Motor neuron (in vitro differentiated cells): ENCODE data around the gene PTMS. TPM values are rescaled to one million over a fixed set of nuclear protein-coding genes. Genes with fewer than 3 reads are reported as not detected.

Experiments used
- ATAC-seq, 8 experiments: fragments of 200-7000 bp; cut with Tn5 transposase; replicated peaks in 6 of 8; 2 replicates each; pipeline ENCODE4 v1.8.0; 2021; ENCODE audit warnings: mild to moderate bottlenecking in 8 of 8, moderate library complexity in 8 of 8
- H3K27ac ChIP-seq, 2 donors: fragments of 250-450 bp; sonication (Bioruptor Pico); 2 replicates each; pipeline ENCODE4 v1.9.0; 2021; ENCODE audit warnings: antibody characterized with exemption in 2 of 2, mild to moderate bottlenecking in 2 of 2, moderate library complexity in 1 of 2
- H3K4me1 ChIP-seq, 2 donors: fragments of 250-450 bp; sonication (Bioruptor Pico); replicated peaks in 1 of 2; 2 replicates each; pipeline ENCODE4 v1.6.1; 2021; ENCODE audit warnings: antibody characterized with exemption in 2 of 2, mild to moderate bottlenecking in 2 of 2, moderate library complexity in 1 of 2
- H3K4me3 ChIP-seq, 5 donors: fragments of 250-450 bp; sonication (Bioruptor Pico); 2 replicates each; pipeline ENCODE4 v1.9.0; 2021; ENCODE audit warnings: antibody characterized with exemption in 5 of 5, mild to moderate bottlenecking in 5 of 5, moderate library complexity in 4 of 5
- WGBS, 10 experiments: fragments of 450-650 bp; shearing (Covaris generic); methylation state at CpG; one replicate each; pipeline ENCODE4 v1.0.0; 2022; 5-methylcytosine and 5-hydroxymethylcytosine counted together
- in situ Hi-C, 9 experiments: fragments of 400-800 bp; cut with MboI; loops; one replicate each; pipeline ENCODE4 v1.15.0; 2021; ENCODE audit warnings: low sequenced_read_pairs in 9 of 9, low pct_unique_long_range_greater_than_20kb in 2 of 9; ENCODE audit not compliant: unreplicated experiment in 9 of 9
- total RNA-seq, 8 experiments: library from RNA; unstranded; fragments of 300-600 nt; gene quantifications; 2 replicates each; pipeline versions ENCODE4 v1.2.3 to v1.2.4, GENCODE V29; 2022

PTMS gene
- total RNA-seq, 8 experiments from 2014 or later = 117 to 609 (median 256) TPM

DNA sequence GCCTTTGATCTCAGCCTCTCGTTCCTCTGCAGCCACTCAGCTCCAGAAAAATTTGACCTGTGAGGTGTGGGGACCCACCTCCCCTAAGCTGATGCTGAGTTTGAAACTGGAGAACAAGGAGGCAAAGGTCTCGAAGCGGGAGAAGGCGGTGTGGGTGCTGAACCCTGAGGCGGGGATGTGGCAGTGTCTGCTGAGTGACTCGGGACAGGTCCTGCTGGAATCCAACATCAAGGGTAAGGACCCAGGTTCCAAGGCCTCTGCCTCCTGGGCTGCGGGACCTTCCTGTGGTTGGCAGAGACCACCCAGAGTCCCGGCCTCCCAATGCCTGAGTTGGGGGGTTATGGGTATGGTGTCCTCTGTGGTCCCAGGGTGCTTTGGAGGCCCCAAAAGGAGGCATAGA is 50.9 kb downstream of the PTMS start:
- ATAC-seq = no peak
- Histone ChIP-seq H3K4me3 (no peak overlapping the region), H3K4me1 (peaks cover 36 to 37% of the 10 kb centered on the region in 2 donors), H3K27ac (no peak overlapping the region)
- WGBS, 10 experiments = 27 to 100% (median 74%) methylated on average over 1 to 7 of the region's 8 CpGs; no CpG with 5 or more reads in 4 of the 10 experiments
- in situ Hi-C loops = no loop called here

DNA sequence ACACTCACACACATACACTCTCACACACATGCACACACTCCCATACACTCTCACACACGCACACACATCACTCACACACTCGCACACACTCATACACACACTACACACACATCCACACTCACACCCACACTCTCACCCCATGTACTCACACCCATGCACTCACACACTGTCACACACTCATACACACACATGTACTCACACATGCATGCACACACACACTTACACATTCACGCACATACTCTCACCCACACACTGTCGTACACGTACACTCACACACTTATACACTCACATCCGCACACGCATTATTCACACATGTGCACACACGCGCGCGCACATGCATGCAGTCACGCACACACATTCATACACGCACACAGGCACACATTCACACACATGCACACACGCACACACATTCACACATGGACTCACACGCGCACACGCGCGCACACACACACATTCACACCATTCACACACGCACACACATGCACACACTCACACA is 51.5 kb downstream of the PTMS start:
- peak overlapping the region in 1 of 2 donors; percentile 8 for H3K27ac ChIP-seq
- ATAC-seq = no peak
- in situ Hi-C loops = no loop called here
- H3K4me1 ChIP-seq = peaks cover 40 to 44% of the 10 kb centered on the region in 2 donors
- no peak overlapping the region for H3K4me3 ChIP-seq
- WGBS, 10 experiments = 64 to 100% (median 86%) methylated on average over 1 to 14 of the region's 20 CpGs

DNA sequence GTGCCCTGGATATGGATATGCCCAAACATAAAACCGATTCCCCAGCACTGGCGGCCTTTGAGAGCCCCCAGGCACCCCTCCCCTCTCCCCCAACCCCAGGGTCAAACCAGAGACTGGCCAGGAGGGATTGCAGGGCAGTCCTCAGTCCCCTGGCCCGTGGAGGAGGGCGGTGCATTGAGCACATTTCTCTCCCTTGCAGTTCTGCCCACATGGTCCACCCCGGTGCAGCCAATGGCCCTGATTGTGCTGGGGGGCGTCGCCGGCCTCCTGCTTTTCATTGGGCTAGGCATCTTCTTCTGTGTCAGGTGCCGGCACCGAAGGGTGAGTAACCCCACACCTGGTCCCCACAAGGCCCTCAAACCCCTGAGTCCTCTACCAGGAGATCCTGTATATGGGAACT is 52.1 kb downstream of the PTMS start:
- in situ Hi-C loops = no loop called here
- no peak overlapping the region for H3K4me3 ChIP-seq

DNA sequence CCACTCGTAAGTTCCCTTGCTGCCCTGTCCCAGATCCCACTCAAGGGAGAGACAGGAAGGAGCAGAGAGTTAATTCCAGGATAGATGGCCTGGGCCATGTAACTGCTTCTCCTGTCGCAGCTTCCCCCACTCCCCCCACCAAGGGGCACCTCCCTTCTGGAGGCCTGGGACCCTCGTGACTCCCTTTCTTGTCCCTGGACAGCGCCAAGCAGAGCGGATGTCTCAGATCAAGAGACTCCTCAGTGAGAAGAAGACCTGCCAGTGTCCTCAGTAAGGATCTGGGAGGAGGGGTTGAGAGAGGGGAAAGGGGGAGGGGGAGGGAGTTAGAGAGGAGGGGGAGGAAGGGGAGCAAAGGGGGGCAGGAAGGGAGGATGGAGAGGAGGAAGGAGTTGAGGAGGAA is 52.5 kb downstream of the PTMS start:
- ATAC-seq = no peak
- H3K4me3 ChIP-seq = no peak overlapping the region
- peaks cover 50 to 53% of the 10 kb centered on the region in 2 donors for H3K4me1 ChIP-seq
- 86 to 100% (median 100%) methylated on average over 1 to 2 of the region's 5 CpGs; no CpG with 5 or more reads in 7 of the 10 experiments for WGBS, 10 experiments
- peak overlapping the region in 1 of 2 donors; percentile 8 for H3K27ac ChIP-seq
- in situ Hi-C loops = no loop called here

More for the DNA sequence above, 52.1 kb downstream of the PTMS start:
- 80% methylated on average over 2 of the region's 10 CpGs; no CpG with 5 or more reads in 9 of the 10 experiments for WGBS, 10 experiments
- Histone ChIP-seq H3K4me1 (peaks cover 46 to 49% of the 10 kb centered on the region in 2 donors), H3K27ac (peak overlapping the region in 1 of 2 donors; percentile 8)
- peak in 7 of 8 experiments; percentile 1 to 42 (median 7) for ATAC-seq

DNA sequence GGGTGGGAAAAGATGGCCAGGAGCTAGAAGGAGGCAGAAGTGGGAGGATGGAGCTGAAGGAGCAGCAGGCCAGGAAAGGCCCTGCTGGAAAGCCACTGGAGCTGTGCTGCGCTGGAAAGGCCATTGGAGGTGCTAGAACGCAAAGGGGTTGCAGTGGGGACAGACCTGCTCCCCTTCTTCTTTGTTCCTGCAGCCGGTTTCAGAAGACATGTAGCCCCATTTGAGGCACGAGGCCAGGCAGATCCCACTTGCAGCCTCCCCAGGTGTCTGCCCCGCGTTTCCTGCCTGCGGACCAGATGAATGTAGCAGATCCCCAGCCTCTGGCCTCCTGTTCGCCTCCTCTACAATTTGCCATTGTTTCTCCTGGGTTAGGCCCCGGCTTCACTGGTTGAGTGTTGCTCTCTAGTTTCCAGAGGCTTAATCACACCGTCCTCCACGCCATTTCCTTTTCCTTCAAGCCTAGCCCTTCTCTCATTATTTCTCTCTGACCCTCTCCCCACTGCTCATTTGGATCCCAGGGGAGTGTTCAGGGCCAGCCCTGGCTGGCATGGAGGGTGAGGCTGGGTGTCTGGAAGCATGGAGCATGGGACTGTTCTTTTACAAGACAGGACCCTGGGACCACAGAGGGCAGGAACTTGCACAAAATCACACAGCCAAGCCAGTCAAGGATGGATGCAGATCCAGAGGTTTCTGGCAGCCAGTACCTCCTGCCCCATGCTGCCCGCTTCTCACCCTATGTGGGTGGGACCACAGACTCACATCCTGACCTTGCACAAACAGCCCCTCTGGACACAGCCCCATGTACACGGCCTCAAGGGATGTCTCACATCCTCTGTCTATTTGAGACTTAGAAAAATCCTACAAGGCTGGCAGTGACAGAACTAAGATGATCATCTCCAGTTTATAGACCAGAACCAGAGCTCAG is 53.2 kb downstream of the PTMS start:
- Histone ChIP-seq H3K4me3 (no peak overlapping the region), H3K4me1 (peaks cover 53 to 57% of the 10 kb centered on the region in 2 donors), H3K27ac (peak overlapping the region; percentile 75 to 81)
- 60 to 89% (median 63%) methylated on average over 2 to 8 of the region's 13 CpGs; no CpG with 5 or more reads in 6 of the 10 experiments for WGBS, 10 experiments
- in situ Hi-C loops = no loop called here
- ATAC-seq = no peak

DNA sequence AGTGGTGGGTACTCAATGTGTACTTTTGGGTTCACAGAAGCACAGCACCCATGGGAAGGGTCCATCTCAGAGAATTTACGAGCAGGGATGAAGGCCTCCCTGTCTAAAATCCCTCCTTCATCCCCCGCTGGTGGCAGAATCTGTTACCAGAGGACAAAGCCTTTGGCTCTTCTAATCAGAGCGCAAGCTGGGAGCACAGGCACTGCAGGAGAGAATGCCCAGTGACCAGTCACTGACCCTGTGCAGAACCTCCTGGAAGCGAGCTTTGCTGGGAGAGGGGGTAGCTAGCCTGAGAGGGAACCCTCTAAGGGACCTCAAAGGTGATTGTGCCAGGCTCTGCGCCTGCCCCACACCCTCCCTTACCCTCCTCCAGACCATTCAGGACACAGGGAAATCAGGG is 54.0 kb downstream of the PTMS start:
- no peak for ATAC-seq
- H3K27ac ChIP-seq = peak overlapping the region; percentile 75 to 81
- H3K4me3 ChIP-seq = no peak overlapping the region
- H3K4me1 ChIP-seq = peaks cover 59 to 65% of the 10 kb centered on the region in 2 donors
- WGBS, 10 experiments = 53 to 73% methylated on average over 2 to 4 of the region's 5 CpGs; no CpG with 5 or more reads in 8 of the 10 experiments
- in situ Hi-C loops = no loop called here

Other genes with a start within 250 kb of the PTMS start
- 1,000 to 10,000 TPM; 2,651 to 4,080 (median 3,703) TPM for gene GAPDH, start 231.8 kb upstream of the PTMS start, total RNA-seq
- 10 to 100 TPM; 10.1 to 22.7 (median 12.7) TPM for gene IFFO1, start 210.3 kb upstream of the PTMS start, total RNA-seq
- 10 to 100 TPM; 13.0 to 83.1 (median 24.1) TPM for gene NOP2, start 198.1 kb upstream of the PTMS start, total RNA-seq
- 100 to 1,000 TPM; 190 to 382 (median 259) TPM for gene CHD4, start 159.0 kb upstream of the PTMS start, total RNA-seq
- gene LPAR5, start 130.4 kb upstream of the PTMS start, total RNA-seq = under 1 TPM; 0.08 to 0.95 (median 0.19) TPM
- 1 to 10 TPM in 4 of 8 experiments, under 1 TPM in 4; 0.51 to 2.6 (median 1.1) TPM for gene ACRBP, start 118.9 kb upstream of the PTMS start, total RNA-seq
- 100 to 1,000 TPM in 1 of 8 experiments, 10 to 100 TPM in 7; 34.3 to 108 (median 81.6) TPM for gene ING4, start 103.2 kb upstream of the PTMS start, total RNA-seq
- 10 to 100 TPM; 16.9 to 48.5 (median 32.7) TPM for gene ZNF384, start 77.0 kb upstream of the PTMS start, total RNA-seq
- 1 to 10 TPM in 7 of 8 experiments, under 1 TPM in 1; 0.94 to 7.9 (median 2.8) TPM for gene PIANP, start 65.5 kb upstream of the PTMS start, total RNA-seq
- gene COPS7A, start 42.3 kb upstream of the PTMS start, total RNA-seq = 100 to 1,000 TPM in 1 of 8 experiments, 10 to 100 TPM in 7; 23.0 to 115 (median 44.1) TPM
- 100 to 1,000 TPM; 122 to 181 (median 151) TPM for gene MLF2, start 13.2 kb upstream of the PTMS start, total RNA-seq
- gene LAG3, start 6.2 kb downstream of the PTMS start, total RNA-seq = 1 to 10 TPM in 3 of 8 experiments, under 1 TPM in 5; 0.21 to 2.8 (median 0.66) TPM
- 1 to 10 TPM in 5 of 8 experiments, under 1 TPM in 3; 0.49 to 2.8 (median 1.1) TPM for gene CD4, start 23.2 kb downstream of the PTMS start, total RNA-seq
- gene GPR162, start 55.5 kb downstream of the PTMS start, total RNA-seq = 10 to 100 TPM in 5 of 8 experiments, 1 to 10 TPM in 3; 4.8 to 48.2 (median 32.8) TPM
- 10 to 100 TPM in 7 of 8 experiments, 1 to 10 TPM in 1; 9.9 to 31.2 (median 17.8) TPM for gene P3H3, start 62.0 kb downstream of the PTMS start, total RNA-seq
- gene GNB3, start 74.6 kb downstream of the PTMS start, total RNA-seq = 1 to 10 TPM; 1.1 to 8.4 (median 4.5) TPM
- 10 to 100 TPM in 3 of 8 experiments, 1 to 10 TPM in 5; 3.0 to 36.3 (median 6.2) TPM for gene CDCA3, start 84.9 kb downstream of the PTMS start, total RNA-seq
- gene USP5, start 85.8 kb downstream of the PTMS start, total RNA-seq = 100 to 1,000 TPM in 1 of 8 experiments, 10 to 100 TPM in 7; 52.3 to 122 (median 75.2) TPM
- 100 to 1,000 TPM; 544 to 781 (median 685) TPM for gene TPI1, start 101.2 kb downstream of the PTMS start, total RNA-seq
- 10 to 100 TPM in 3 of 8 experiments, 1 to 10 TPM in 5; 6.3 to 13.6 (median 8.3) TPM for gene SPSB2, start 106.9 kb downstream of the PTMS start, total RNA-seq
- 10 to 100 TPM in 3 of 8 experiments, 1 to 10 TPM in 5; 4.1 to 51.0 (median 7.1) TPM for gene LRRC23, start 138.5 kb downstream of the PTMS start, total RNA-seq
- 100 to 1,000 TPM in 5 of 8 experiments, 1 to 10 TPM in 3; 2.6 to 399 (median 169) TPM for gene ENO2, start 148.2 kb downstream of the PTMS start, total RNA-seq
- gene ATN1, start 161.6 kb downstream of the PTMS start, total RNA-seq = 10 to 100 TPM in 6 of 8 experiments, 1 to 10 TPM in 2; 4.3 to 51.5 (median 15.8) TPM
- gene RNU7-1, start 177.5 kb downstream of the PTMS start, total RNA-seq = not detected
- 100 to 1,000 TPM; 150 to 828 (median 513) TPM for gene C12orf57, start 177.7 kb downstream of the PTMS start, total RNA-seq
- gene PTPN6, start 185.0 kb downstream of the PTMS start, total RNA-seq = 1 to 10 TPM in 2 of 8 experiments, under 1 TPM in 6; 0.22 to 2.4 (median 0.88) TPM
- 100 to 1,000 TPM; 146 to 327 (median 222) TPM for gene PHB2, start 204.3 kb downstream of the PTMS start, total RNA-seq
- gene EMG1, start 204.6 kb downstream of the PTMS start, total RNA-seq = 10 to 100 TPM; 19.5 to 53.0 (median 31.6) TPM